Gastrocnemius medialis (tissue), 4 donors: ENCODE measurements around the gene FAAH.

Source experiments
- CTCF ChIP-seq, 5 experiments: fragments of 450-650 bp in 3 of 5; fragments of 200-600 bp in 2 of 5; sonication (generic) in 2 of 5; IDR thresholded peaks in 4 of 5; conservative IDR thresholded peaks in 1 of 5; 1 replicate in 4 of 5; 2 replicates in 1 of 5; pipeline ENCODE4 v1.5.1; 2016 to 2019; ENCODE audit warnings: antibody characterized with exemption in 5 of 5, mild to moderate bottlenecking in 3 of 5, moderate library complexity in 3 of 5
- POLR2A ChIP-seq, 2 donors: fragments of 450-650 bp; IDR thresholded peaks; one replicate each; pipeline ENCODE4 v1.6.1; 2017; ENCODE audit warnings: antibody characterized with exemption in 2 of 2, mild to moderate bottlenecking in 2 of 2, moderate library complexity in 2 of 2

GRCh38 chr1:46431695-46432094 lies 37.6 kb downstream of the FAAH start:
- TF ChIP-seq CTCF (IDR thresholded peaks at IDR 0.05 in 4 of 5, conservative IDR thresholded peaks at IDR 0.05 in 1 of 5) (no peak), POLR2A (IDR thresholded peaks at IDR 0.05) (no peak)
